HG03378 (cell line): ENCODE results near the gene UQCR11.

Experiments used
- ATAC-seq: cut with Tn5 transposase; IDR thresholded peaks from one replicate; pipeline ENCODE4 v1.9.1; 2021; ENCODE audit warnings: mild to moderate bottlenecking, moderate library complexity; ENCODE audit not compliant: unreplicated experiment

The UQCR11 gene

GRCh38 chr19:1572795-1573194, 32.5 kb downstream of the UQCR11 start:
- ATAC-seq = no peak

- ATAC-seq = no peak
Observed at GRCh38 chr19:1571358-1571757, 33.9 kb downstream of the UQCR11 start.

GRCh38 chr19:1570836-1571235, 34.4 kb downstream of the UQCR11 start:
- no peak for ATAC-seq

DNA sequence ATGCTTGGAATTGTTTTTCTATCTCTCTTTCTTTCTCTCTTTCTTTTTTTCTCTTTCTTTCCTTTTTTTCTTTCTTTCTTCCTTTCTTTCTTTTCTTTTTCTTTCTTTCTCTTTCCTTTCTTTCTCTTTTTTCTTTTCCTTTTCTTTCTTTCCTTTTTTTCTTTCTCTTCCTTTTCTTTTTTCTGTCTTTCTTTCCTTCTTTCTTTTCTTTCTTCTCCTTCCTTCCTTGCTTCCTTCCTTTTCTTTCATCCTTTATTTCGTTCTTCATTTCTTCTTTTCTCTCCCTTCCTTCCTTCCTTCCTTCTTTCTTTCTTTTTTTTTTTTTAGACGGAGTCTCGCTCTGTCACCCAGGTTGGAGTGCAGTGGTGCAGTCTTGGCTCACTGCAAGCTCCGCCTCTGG, 35.3 kb downstream of the UQCR11 start:
- ATAC-seq = no peak

GRCh38 chr19:1568320-1569019, 36.8 kb downstream of the UQCR11 start, which contains the start of gene MEX3D:
MEX3D (minus strand) TSS chr19:1568325; CDS start chr19:1568058, 267 bp downstream.
- no peak for ATAC-seq

GRCh38 chr19:1567848-1568227, 37.4 kb downstream of the UQCR11 start:
- ATAC-seq = no peak

GRCh38 chr19:1567116-1567847, 38.0 kb downstream of the UQCR11 start:
- no peak for ATAC-seq

DNA sequence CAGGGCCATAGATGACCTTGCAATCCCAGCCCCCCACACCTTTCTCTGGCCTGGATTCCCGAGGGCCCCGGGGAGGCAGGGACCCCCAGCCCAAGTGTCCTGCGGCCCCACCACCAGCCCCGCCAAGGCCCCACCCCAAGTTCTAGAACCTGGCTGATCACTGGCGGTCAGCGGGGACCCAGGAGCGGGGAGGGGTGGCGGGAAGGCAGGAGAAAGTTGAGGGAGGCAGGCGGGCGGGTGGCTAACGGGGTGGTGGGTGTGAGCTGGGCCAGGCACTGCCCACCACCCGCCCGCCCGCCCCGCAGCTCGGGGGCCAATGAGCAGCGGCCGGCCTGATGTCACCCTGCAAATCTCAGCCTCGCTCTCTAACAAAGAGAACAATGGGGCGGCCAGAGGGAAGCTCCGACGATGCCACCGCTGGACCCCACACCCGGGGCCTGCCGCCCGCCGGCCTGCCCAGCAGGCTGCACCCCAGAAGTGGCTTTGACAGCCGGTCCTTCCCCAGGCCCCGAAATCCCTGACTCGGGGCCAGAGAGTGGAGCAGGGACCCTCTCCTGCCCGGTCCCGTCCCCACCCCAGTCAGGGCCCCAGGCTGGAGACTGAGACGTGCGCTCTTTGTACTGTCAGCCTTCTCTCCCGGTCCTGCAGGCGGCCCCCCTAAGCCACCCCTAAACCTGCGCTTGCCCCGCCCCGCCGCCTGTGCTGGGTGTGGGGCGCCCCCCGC, 38.7 kb downstream of the UQCR11 start:
- ATAC-seq = no peak

- ATAC-seq = no peak
Observed at GRCh38 chr19:1563251-1563650, 42.0 kb downstream of the UQCR11 start.

DNA sequence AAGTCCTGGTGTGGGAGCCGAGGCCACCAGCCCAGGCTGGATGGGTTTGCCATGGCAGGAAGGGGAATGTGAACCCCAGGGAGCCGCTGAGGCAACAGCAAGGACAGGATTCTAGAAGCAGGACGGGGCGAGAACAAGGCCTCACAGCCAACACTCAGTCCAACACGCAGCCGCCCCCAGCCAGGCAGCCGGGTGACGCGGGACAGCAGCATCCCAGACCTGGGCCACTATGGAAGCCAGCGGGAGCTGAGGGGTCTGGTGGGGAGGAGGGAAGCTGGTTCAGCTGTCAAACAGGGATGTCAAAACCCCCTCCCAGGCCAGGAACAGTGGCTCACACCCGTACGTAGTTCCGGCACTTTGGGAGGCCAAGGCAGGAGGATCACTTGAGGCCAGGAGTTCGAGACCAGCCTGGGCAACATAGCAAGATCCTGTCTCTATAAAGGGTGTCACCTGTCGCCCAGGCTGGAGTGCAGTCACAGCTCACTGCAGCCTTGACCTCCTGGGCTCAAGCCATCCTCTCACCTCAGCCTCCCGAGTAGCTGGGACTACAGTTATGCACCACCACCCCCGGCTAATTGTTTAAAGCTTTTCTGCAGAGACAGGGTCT, 43.9 kb downstream of the UQCR11 start:
- no peak for ATAC-seq

DNA sequence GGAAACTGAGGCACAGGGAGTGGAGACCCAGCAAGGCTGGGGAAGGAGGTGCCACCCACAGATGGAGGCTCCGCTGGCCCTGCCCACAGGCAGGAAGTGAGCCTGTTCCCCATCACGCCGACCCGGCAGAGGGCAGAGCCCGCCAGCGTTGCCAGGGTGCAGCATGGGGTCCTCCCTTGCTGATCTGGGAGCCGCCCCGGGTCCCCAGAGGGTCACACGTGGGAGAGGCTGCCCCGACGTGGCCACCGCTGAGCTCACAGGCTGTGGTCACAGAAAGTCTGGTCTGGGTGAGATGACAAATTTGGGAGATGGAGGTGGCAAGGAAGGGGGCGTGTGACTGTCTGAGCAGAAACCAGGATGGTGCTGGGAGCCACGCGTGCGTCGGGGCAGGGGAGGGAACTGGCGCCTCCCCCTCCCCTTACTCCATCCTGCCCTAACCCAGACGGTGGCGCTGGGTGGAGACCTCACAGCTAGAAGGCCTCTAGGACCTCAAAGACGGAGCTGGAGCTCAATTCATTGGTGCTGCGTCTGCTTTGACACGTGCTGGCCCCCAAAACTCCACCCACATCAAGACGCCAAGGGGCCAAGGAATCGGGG, 44.9 kb downstream of the UQCR11 start:
- ATAC-seq = no peak

- ATAC-seq = no peak
Observed at GRCh38 chr19:1558552-1558951, 46.7 kb downstream of the UQCR11 start.

DNA sequence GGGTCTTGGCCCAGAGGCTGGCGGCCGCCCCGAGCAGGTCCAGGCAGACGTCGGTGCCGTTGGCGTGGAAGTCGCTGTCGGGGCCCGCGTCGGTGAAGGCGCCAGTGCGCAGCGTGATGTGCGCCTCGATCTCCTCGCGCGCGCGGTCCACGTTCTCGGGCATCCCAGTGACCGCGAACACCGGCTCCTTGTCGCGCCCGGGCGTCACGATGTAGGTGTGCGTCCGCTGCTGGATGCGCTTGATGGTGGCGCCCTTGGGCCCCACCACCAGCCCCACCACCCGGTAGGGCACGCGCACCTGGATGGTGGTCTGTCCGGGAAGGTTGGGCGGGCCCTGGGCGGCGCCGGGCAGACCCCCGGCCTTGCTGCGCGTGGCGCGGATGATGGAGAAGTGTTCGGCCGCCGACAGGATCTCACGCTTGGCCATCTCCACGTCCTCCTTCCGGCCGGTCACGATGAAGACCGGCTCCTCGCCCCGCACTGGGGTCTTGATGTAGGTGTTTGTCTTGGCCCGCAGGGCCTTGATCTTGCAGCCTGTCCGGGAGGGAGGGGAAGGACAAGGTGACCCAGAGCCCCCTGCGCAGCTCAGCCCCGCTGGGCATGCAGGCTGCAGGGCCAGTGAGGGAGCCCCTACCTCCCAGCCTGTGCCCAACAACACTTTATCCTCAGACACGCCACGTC, 48.7 kb downstream of the UQCR11 start:
- ATAC-seq = no peak

DNA sequence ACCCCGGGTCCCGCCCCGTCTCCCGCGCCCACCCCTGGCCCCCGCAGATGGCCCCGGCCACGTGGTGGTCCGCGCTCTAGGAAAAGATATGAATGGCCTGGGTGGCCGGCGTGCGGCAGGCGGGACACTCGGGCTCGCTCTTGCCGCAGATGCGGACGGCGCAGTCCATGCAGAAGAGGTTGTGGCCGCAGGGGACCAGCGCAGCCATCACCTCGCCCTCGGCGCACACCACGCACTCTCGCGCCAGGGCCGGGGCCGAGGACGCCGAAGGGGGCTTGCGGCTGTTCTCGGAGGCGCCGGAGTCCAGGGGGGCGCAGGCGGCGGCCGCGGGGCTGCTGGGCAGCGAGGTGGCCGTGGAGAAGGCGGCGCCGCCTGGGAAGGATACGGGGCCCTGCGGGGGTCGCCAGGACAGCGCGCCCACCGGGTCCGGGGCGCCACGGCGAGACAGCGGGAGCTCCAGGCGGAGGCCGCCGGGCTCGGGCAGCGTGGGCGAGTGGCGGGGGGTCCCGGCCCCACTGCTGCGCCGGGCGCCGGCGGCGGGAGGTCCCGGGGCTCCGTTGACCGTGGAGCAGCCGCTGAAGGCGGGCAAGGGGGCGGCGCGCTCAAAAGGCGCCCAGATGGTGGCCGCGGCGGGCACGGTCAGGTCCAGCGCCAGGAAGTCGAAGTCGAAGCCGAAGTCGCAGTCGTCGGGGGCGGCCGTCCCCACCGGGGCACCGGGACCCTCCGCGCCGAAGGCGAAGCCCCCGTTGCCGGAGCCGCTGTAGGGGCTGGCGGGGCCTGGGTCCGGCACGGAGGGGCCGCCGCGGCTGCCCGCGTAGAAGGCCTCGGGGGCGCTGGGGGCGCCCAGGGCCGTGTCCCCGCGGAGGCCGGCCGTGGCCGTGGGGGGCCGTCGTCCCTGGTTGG, 49.5 kb downstream of the UQCR11 start:
- no peak for ATAC-seq

- ATAC-seq = no peak
Observed at GRCh38 chr19:1554968-1555367, 50.3 kb downstream of the UQCR11 start.

- no peak for ATAC-seq
Observed at GRCh38 chr19:1553415-1553814, 51.8 kb downstream of the UQCR11 start.

DNA sequence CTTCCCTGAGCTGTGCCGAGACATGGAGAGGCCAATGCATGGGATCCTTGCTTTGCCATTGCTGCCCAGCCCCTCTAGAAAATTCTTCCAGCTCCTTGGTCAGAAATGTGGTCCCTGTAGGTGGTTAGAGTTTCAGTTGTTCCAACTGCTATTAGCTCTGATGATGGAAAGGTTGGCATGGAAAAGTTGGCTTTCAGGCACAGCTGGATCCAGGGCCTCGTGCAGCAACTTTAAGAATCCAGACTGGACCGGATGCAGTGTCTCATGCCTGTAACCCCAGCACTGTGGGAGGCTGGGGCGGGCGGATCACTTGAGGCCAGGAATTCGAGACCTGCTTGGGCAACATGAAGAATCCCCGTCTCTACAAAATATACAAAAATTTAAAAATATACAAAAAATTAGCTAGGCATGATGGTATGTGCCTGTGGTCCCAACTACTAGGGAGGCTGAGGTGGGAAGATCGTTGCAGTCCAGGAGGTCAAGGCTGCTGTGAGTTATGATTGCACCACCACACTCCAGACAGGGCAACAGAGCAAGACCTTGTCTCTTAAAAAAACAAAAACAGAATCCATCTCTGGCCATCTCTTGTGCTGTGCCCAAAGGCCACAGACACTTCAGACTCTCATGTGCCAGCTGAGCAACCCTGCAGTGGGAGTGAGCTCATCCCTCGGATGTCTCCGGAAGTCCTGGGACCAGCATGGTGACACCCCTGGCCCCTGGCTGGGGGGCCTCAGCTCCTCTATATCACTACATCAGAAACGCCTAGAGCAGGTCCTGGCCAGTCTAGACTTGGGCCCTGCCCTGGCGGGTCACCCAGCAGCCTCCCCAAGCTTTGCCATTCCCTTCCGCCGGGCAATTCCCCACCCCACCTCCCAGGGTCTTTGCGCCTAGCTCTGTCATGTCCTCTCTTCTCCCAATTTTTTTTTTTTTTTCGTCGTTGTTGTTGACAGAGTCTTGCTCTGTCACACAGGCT, 53.9 kb downstream of the UQCR11 start:
- no peak for ATAC-seq

DNA sequence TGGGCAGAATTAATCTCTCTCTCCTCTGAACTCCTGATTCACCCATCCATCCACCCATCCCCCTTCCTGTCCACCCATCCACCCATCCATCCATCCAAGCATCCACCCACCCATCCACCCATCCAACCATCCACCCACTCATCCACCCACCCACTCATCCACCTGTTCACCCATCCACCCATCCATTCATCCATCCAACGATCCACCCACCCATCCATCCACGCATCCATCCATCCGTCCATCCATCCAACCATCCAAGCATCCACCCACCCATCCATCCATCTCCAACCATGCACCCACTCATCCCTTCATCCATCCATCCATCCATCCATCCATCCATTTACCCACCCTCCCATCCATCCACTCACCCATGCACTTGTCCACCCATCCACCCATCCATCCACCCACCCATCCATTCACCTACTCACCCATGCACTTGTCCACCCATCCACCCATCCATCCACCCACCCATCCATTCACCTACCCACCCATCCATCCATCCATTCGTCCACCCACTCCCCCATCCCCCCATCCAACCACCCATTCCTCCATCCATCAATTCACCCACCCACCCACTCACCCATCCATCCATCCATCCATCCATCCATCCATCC, 55.8 kb downstream of the UQCR11 start:
- no peak for ATAC-seq
